Activated T-cell treated with anti-CD3 and anti-CD28 coated beads, Interleukin-2, amount 50 U/mL, for 24 hours (primary cell): ENCODE measurements around the gene TMEFF2.

Experiments
- DNase-seq: peaks from one replicate; pipeline ENCODE4 v3.0.0-alpha.2; 2020
- H3K27ac Mint-ChIP-seq: 2 replicates; pipeline ENCODE4 v1.8.0; 2020; ENCODE audit warnings: mild to moderate bottlenecking, mixed read lengths
- H3K27me3 Mint-ChIP-seq: 2 replicates; pipeline ENCODE4 v1.8.0; 2020; ENCODE audit warnings: mixed read lengths
- H3K36me3 Mint-ChIP-seq: 2 replicates; pipeline ENCODE4 v1.8.0; 2020; ENCODE audit warnings: low read depth, mixed read lengths
- H3K4me1 Mint-ChIP-seq: 2 replicates; pipeline ENCODE4 v1.8.0; 2020; ENCODE audit warnings: low read depth, mixed read lengths
- H3K4me3 Mint-ChIP-seq: 2 replicates; pipeline ENCODE4 v1.8.0; 2020; ENCODE audit warnings: mild to moderate bottlenecking, moderate library complexity, mixed read lengths
- H3K9me3 Mint-ChIP-seq: 2 replicates; pipeline ENCODE4 v1.8.0; 2020; ENCODE audit warnings: mixed read lengths

The TMEFF2 gene

DNA sequence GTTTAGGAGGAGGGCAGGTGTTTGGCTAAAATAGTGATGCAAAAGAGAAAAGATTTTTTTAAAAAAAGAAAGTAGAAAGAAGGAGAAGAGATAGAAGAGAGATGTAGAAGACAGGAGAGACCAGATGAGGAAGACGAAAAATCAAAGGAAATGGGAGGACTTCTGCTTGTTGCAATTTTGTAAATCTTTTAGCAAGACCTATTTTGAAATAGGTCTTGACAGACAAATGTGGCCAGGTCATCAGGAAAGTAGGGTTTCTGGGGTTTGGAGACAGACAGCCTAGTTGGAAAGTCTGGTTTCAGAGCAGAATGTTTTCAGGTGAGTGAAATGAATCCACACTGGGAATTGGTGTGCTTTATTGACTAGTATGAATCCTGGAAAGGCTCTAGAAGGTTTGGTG is 243.4 kb downstream of the TMEFF2 start:
- peaks cover 14% of the 10 kb centered on the region for H3K27me3 Mint-ChIP-seq
- H3K4me1 Mint-ChIP-seq: no peaks in the 10 kb centered on the region
- no peaks in the 10 kb centered on the region for H3K36me3 Mint-ChIP-seq
- DNase-seq: no peak
- H3K4me3 Mint-ChIP-seq: no peak overlapping the region
- H3K9me3 Mint-ChIP-seq: no peaks in the 10 kb centered on the region
- no peak overlapping the region for H3K27ac Mint-ChIP-seq

DNA sequence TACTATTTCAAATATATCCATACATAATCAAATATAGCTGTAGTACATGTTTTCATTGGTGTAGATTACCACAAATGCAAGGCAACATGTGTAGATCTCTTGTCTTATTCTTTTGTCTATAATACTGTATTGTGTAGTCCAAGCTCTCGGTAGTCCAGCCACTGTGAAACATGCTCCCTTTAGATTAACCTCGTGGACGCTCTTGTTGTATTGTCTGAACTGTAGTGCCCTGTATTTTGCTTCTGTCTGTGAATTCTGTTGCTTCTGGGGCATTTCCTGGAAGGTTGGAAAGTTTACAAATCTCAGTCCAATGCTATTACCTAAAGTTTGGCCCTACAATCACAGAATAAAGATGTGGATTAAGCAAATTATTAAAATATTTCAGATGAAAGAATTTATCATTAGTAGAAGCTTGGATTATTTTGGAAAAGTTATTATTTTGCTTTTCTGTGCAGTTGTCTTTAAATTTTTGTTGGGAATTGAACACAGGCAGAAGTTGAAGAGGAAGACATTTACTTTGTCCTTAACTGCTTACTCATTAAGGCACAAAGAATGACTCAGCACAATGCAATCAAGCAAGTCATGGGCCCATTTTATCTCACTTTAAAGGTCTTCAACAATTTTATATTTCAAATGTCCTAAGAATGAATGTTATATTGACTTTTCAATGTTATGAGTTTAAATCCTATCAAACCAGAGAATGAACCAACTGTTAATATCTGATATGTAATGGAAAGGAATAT is 244.4 kb downstream of the TMEFF2 start:
- Mint-ChIP-seq H3K27me3 (peaks cover 12% of the 10 kb centered on the region), H3K27ac (no peak overlapping the region), H3K9me3 (no peaks in the 10 kb centered on the region), H3K4me3 (no peak overlapping the region), H3K36me3 (no peaks in the 10 kb centered on the region), H3K4me1 (no peaks in the 10 kb centered on the region)
- DNase-seq: no peak

DNA sequence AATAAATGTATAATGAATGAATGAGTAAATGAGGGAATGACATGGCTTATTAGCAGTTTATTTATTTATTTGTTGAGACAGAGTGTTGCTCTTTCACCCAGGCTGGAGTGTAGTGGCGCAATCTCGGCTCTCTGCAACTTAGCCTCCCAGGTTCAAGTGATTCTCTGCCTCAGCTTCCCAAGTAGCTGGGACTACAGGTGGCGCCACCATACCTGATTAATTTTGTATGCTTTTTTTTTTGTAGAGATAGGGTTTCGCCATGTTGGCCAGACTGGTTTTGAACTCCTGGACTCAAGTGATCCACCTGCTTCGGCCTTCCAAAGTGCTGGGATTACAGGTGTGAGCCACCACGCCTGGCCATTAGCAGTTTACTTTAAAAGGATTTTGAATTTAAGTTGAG is 247.5 kb downstream of the TMEFF2 start:
- H3K4me1 Mint-ChIP-seq: no peaks in the 10 kb centered on the region
- no peak overlapping the region for H3K27ac Mint-ChIP-seq
- H3K9me3 Mint-ChIP-seq: no peaks in the 10 kb centered on the region
- DNase-seq: no peak
- H3K36me3 Mint-ChIP-seq: no peaks in the 10 kb centered on the region
- no peak overlapping the region for H3K4me3 Mint-ChIP-seq
- H3K27me3 Mint-ChIP-seq: peaks cover 9% of the 10 kb centered on the region

DNA sequence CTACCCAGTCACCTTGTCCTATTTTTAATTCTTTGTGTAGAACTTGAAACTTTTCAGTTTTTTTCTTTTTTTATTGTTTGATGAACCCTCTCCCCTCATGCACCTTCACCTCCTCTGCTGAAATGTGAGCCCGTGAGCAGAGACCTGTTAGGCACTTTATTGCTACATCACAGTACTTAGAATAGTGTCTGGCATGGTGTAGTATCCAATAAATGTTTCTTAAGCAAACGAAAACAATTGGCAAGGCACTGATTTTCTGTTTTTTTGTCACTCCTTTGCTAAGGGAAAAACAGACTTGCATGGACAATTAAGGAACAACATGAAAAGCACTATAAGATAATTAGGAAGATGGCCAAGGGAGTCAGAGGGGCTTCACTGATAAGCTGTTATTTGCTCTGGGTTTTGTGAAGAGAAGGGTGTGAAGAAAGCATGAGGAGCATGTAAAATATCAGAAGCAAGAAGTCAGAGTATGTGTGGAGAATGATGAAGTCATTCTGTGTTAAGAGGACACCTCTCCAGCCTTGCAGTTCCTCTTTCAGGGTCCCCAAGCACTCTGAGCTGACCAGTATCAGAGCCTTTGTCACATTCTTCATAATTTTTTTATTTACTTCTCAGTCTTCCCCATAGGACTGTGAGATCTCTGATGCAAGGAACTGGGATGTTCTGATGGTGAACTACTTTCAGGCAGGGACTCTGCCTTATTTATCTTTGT is 248.1 kb downstream of the TMEFF2 start:
- Mint-ChIP-seq H3K4me1 (no peaks in the 10 kb centered on the region), H3K9me3 (no peaks in the 10 kb centered on the region), H3K36me3 (no peaks in the 10 kb centered on the region), H3K4me3 (no peak overlapping the region), H3K27ac (no peak overlapping the region), H3K27me3 (peaks cover 9% of the 10 kb centered on the region)
- DNase-seq: no peak

DNA sequence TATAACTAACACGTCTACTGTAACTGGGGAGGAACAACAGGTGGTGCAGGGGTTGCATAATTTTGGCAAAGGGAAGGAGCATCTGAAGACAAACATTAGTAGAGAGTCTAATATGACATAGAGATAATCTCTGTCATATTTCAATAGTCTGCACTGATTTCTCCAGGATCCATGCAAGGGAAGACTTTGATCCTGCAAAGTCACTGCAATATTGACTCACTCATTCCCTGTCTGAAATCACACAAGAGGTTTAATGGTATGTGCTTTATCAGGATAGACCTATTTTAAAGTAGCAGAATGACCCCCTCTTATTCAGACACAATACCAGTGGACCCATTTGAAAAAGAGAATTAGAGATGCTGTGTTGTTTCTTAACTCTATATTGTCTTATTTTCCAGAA is 249.1 kb downstream of the TMEFF2 start:
- Mint-ChIP-seq H3K9me3 (no peaks in the 10 kb centered on the region), H3K27ac (no peak overlapping the region), H3K27me3 (peaks cover 9% of the 10 kb centered on the region), H3K36me3 (no peaks in the 10 kb centered on the region), H3K4me3 (no peak overlapping the region), H3K4me1 (no peaks in the 10 kb centered on the region)
- no peak for DNase-seq

DNA sequence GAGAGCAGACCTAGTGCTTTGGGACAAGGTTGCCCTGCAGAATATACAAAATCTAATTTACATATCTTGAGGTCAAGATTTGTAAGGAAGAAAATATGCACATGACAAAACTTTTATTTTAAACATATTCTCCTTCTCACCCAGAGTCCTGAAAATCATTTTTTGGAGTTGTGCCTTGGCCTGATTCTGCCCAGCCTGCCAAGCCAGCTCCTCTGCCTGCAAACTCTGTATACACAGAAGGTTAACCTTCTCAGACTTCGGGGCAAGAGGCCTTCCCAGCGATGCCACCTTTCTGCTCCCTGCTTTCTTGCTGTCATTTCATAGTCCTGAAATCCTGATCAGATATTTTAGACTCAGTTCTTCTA is 252.0 kb downstream of the TMEFF2 start:
- no peak overlapping the region for H3K4me3 Mint-ChIP-seq
- H3K4me1 Mint-ChIP-seq: no peaks in the 10 kb centered on the region
- DNase-seq: no peak
- H3K9me3 Mint-ChIP-seq: no peaks in the 10 kb centered on the region
- H3K27ac Mint-ChIP-seq: no peak overlapping the region
- peaks cover 12% of the 10 kb centered on the region for H3K27me3 Mint-ChIP-seq
- H3K36me3 Mint-ChIP-seq: no peaks in the 10 kb centered on the region

DNA sequence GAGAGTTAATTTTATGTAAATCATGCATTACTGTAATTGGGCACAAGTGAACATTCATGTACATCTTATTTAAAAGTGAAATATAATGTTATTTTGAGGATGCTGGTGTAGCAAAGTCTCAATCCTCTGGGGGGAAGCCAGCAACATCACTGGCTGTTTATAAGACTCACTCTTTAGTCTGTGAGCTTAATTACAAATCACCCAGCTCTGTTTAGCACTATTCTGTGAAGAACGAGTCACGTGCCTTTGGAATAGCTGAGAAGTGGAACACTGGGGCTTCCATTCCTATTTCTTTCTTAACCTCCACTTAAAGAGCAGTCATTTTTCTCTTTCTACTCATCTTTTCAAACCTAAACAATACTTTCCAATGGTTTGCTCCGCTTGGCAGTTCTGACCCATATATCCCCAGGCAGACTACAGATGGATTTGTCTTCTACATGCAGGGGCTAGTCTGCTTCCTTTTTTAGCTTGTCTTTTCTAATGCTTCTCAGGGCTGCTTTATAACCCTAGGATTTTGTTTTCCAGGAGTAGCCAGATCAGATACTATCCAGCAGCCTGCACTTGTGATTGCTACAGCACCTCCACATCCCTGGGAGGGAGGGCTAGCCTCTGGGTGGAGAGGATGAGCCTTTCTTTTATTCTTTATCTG is 252.5 kb downstream of the TMEFF2 start:
- Mint-ChIP-seq H3K9me3 (no peaks in the 10 kb centered on the region), H3K27ac (no peak overlapping the region), H3K27me3 (peaks cover 12% of the 10 kb centered on the region), H3K36me3 (no peaks in the 10 kb centered on the region), H3K4me3 (no peak overlapping the region), H3K4me1 (no peaks in the 10 kb centered on the region)
- DNase-seq: no peak

DNA sequence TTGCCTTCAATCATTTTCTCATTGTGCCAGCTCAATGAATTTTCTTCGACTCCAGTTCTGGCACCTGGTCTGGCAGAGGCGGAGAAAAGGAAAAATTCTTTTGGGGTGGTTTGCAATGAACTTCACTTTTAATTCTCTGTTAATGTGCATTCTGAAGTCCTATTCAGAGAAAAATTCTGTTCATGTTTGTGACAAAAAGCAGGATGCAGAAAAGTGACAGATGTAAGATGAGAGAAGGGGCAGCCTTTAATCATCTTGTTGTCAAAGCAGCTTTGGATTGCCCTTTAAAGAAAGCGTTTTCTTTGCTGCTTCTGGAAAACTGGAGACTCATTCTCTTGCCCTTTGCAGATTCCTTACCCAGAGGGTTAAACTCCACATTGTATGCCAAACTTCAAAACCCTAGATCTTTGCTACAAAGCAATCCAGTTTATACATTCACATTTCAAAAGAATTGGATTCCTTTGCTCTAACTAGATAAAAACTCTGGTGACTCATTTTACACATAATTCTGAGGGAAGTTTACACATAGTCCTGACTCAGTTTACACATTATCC is 253.3 kb downstream of the TMEFF2 start:
- no peaks in the 10 kb centered on the region for H3K36me3 Mint-ChIP-seq
- no peak overlapping the region for H3K27ac Mint-ChIP-seq
- no peak overlapping the region for H3K4me3 Mint-ChIP-seq
- peaks cover 12% of the 10 kb centered on the region for H3K27me3 Mint-ChIP-seq
- no peaks in the 10 kb centered on the region for H3K9me3 Mint-ChIP-seq
- no peaks in the 10 kb centered on the region for H3K4me1 Mint-ChIP-seq
- DNase-seq: no peak

DNA sequence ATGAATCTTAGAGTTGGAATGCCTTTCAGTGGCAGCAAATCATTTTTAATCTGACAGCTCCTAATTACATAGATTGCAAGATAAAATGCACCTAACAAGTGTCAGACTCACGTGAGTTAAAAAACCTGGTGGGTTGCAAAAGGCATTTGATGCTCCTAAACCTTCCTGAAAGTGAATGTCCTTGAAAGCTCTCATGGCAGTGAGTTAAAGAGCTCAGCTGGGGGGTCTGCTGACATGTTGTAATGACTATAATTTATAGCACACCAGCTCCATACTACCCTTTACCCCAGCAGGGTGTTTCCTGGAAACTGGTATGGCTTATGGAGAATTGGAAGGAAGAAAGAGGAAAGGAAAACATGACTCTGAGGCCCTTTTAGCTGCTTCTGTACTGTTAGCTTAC is 256.0 kb downstream of the TMEFF2 start:
- Mint-ChIP-seq H3K36me3 (no peaks in the 10 kb centered on the region), H3K4me1 (no peaks in the 10 kb centered on the region), H3K4me3 (no peak overlapping the region), H3K9me3 (no peaks in the 10 kb centered on the region), H3K27me3 (peaks cover 15% of the 10 kb centered on the region), H3K27ac (no peak overlapping the region)
- DNase-seq: no peak

DNA sequence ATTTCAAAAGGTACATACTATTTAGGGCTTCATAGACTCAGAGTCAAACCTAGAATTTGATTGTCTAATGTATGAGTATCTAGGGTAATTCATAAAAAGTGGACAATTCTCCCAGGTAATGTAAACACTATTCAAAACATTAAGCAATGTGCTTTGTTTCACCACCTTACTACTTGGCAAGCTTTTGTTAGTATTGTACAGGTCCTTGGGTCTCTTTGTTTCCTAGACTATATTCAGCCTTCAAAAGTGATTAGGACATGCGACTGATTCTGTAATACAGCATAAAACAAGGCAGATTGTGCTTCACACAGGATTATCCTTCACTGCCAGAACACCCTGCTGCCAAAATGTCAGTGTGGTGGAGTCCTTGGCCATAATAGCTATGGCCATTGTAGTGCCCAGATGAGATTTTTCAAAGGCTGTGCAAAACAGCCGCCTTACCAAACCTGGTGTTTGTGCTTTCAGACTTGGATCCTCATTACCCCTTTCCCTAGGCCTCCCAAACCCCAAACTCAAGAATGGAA is 257.8 kb downstream of the TMEFF2 start:
- no peak overlapping the region for H3K4me3 Mint-ChIP-seq
- no peak overlapping the region for H3K27ac Mint-ChIP-seq
- H3K27me3 Mint-ChIP-seq: peaks cover 23% of the 10 kb centered on the region
- DNase-seq: no peak
- peaks cover 3% of the 10 kb centered on the region for H3K4me1 Mint-ChIP-seq
- H3K36me3 Mint-ChIP-seq: no peaks in the 10 kb centered on the region
- H3K9me3 Mint-ChIP-seq: no peaks in the 10 kb centered on the region

DNA sequence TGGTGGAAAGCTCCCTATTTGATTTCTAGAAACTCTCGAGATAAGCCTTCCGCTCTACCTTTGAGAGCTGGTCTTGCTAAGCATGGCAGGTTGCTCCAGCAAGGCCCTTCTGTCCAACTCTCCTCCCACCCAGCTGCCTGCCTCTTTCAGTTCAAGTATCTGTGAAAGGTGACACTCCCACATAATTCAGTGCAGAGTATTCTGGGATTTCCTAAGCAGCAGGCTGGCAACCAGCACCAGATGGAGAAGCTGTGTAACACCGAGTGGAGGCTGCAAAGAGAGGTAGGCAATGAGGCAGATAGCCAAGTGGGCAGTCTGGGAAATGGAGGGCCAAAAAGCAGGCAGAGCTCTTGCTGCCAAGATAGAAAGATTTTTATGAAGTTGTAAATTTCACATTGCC is 259.5 kb downstream of the TMEFF2 start:
- Mint-ChIP-seq H3K27me3 (peaks cover 32% of the 10 kb centered on the region), H3K36me3 (no peaks in the 10 kb centered on the region), H3K9me3 (no peaks in the 10 kb centered on the region), H3K27ac (no peak overlapping the region), H3K4me1 (peaks cover 3% of the 10 kb centered on the region), H3K4me3 (no peak overlapping the region)
- no peak for DNase-seq

DNA sequence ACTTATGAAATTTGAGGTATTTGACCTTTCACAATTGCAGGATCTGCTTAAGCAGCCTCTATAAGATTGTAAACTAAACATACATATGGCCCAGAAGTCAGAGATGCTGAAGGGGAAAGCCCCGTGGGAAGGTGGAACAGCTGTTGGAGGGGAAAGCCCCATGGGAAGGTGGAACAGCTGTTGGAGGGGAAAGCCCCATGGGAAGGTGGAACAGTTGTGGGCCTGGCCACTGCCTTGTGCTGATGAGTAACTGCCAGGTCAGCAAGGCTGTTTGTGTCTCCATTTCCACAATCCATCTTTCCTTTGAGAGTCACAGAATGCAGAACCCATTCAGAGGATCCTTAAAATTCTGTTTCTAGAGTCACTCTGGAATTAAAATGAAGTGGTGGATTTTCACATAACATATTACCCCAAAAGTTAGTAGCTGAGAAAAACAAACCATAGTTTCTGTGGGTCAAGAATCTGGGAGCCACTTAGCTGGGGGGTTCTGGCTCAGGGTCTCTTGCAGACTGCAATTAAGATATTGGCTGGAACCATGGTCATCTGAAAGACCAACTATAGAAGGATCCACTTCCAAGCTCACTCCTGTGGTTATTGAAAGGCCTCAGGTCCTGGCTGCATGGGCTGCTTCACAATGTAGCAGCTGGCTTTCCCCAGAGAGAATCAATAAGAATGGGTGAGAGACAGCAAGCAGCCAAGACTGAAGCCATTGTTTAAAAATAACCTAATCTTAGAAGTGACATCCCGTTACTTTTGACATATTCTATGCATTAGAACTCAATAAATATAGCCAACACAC is 261.2 kb downstream of the TMEFF2 start:
- Mint-ChIP-seq H3K36me3 (no peaks in the 10 kb centered on the region), H3K4me1 (peaks cover 3% of the 10 kb centered on the region), H3K9me3 (no peaks in the 10 kb centered on the region), H3K27ac (no peak overlapping the region), H3K4me3 (no peak overlapping the region), H3K27me3 (peaks cover 26% of the 10 kb centered on the region)
- no peak for DNase-seq

DNA sequence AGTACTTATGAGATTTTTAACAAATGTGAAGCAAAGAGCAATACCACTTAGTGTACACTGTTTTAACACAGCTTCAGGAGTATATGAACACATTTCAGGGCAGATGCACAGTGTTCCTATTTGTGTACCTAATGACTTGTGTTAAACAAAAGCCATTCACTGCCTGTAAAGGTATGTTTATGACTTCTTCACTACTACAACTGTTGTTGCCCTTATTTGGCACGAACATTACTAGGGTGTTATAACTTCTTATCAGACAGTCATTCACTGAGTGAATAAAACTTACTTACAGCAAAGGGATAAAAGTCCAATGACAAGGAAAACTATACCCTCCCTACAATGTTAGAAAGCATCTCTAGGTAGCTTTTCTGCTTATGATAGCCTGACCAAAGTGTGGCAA is 262.4 kb downstream of the TMEFF2 start:
- no peak overlapping the region for H3K4me3 Mint-ChIP-seq
- H3K36me3 Mint-ChIP-seq: no peaks in the 10 kb centered on the region
- H3K27me3 Mint-ChIP-seq: peaks cover 29% of the 10 kb centered on the region
- DNase-seq: no peak
- peaks cover 3% of the 10 kb centered on the region for H3K4me1 Mint-ChIP-seq
- no peak overlapping the region for H3K27ac Mint-ChIP-seq
- H3K9me3 Mint-ChIP-seq: no peaks in the 10 kb centered on the region

DNA sequence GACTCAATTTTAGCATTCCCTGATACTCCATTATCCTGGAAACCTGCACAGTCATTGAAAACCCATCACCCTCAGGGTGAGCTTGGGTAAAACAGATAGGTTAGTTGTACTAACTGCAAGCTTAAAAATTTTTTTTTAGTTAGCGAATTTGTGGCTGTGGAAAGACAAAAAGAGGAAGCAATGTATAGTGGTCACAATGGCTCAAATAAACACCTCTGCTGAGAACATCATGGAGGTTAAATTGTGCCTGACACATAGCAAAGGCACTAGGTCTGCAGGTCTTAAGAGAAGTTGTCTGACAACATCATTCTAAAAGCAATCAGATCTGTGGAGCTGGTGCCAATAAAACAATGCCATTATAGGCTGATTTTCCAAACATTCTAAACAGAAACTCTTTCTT is 263.4 kb downstream of the TMEFF2 start:
- H3K4me1 Mint-ChIP-seq: peaks cover 3% of the 10 kb centered on the region
- H3K9me3 Mint-ChIP-seq: no peaks in the 10 kb centered on the region
- H3K4me3 Mint-ChIP-seq: no peak overlapping the region
- H3K27ac Mint-ChIP-seq: no peak overlapping the region
- peaks cover 29% of the 10 kb centered on the region for H3K27me3 Mint-ChIP-seq
- no peak for DNase-seq
- no peaks in the 10 kb centered on the region for H3K36me3 Mint-ChIP-seq
